ENCODE measurements around the gene TBX20.

TBX20 gene

DNA sequence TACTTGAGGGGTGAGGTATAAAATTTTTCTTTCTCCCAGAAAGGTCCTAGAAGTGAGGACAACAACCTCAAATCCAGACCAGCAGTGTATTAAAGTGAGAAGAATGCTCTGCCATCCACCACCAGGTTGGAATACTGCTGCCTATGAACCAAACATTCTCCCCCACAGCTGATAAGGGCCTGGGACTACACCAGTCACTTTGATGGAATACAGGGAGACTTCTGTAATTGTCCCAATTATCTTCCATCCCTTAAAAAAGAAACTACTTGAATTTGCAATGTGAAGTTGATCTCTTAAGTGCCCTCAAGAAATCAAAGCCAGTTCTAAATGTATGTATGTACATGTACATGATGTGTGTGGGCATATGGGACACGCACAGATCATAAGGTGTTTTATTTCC, 3.0 kb downstream of the TBX20 start:
- H3K4me3 ChIP-seq (ENCODE audit: low read depth, low read length): no peak overlapping the region
- peaks cover 0 to 4% of the 10 kb centered on the region in 2 experiments; a peak in 2 of 3 replicates for H3K36me3 ChIP-seq (ENCODE audit: control insufficient read depth in 2 of 2, insufficient read depth in 1 of 2, low read length in 2 of 2)
- H3K27ac ChIP-seq (ENCODE audit: extremely low read depth, low read depth, low read length): no peak overlapping the region
- H3K4me1 ChIP-seq (ENCODE audit: control insufficient read depth, insufficient read depth, low read length): peaks cover 15% of the 10 kb centered on the region
- CTCF ChIA-PET: no interaction called here
- TF ChIP-seq ZIC2 (tag by site-specific recombination; IDR thresholded peaks at IDR 0.05) (no peak), HOXD13 (CRISPR knock-in tag; IDR thresholded peaks at IDR 0.05; ENCODE audit: borderline replicate concordance) (no peak), ZXDB (tag by site-specific recombination; IDR thresholded peaks at IDR 0.05) (no peak), ZNF112 (tag by site-specific recombination; IDR thresholded peaks at IDR 0.05) (no peak), ZNF585B (tag by site-specific recombination; IDR thresholded peaks at IDR 0.05) (no peak)
- TF ChIP-seq, protein P1, sequence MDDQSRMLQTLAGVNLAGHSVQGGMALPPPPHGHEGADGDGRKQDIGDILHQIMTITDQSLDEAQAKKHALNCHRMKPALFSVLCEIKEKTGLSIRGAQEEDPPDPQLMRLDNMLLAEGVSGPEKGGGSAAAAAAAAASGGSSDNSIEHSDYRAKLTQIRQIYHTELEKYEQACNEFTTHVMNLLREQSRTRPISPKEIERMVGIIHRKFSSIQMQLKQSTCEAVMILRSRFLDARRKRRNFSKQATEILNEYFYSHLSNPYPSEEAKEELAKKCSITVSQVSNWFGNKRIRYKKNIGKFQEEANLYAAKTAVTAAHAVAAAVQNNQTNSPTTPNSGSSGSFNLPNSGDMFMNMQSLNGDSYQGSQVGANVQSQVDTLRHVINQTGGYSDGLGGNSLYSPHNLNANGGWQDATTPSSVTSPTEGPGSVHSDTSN (CRISPR knock-in tag; IDR thresholded peaks at IDR 0.05): no peak
- TF ChIP-seq, protein P2, sequence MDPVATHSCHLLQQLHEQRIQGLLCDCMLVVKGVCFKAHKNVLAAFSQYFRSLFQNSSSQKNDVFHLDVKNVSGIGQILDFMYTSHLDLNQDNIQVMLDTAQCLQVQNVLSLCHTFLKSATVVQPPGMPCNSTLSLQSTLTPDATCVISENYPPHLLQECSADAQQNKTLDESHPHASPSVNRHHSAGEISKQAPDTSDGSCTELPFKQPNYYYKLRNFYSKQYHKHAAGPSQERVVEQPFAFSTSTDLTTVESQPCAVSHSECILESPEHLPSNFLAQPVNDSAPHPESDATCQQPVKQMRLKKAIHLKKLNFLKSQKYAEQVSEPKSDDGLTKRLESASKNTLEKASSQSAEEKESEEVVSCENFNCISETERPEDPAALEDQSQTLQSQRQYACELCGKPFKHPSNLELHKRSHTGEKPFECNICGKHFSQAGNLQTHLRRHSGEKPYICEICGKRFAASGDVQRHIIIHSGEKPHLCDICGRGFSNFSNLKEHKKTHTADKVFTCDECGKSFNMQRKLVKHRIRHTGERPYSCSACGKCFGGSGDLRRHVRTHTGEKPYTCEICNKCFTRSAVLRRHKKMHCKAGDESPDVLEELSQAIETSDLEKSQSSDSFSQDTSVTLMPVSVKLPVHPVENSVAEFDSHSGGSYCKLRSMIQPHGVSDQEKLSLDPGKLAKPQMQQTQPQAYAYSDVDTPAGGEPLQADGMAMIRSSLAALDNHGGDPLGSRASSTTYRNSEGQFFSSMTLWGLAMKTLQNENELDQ (tag by site-specific recombination; IDR thresholded peaks at IDR 0.05; ENCODE audit: low read depth): no peak
- TF ChIP-seq, protein P3, sequence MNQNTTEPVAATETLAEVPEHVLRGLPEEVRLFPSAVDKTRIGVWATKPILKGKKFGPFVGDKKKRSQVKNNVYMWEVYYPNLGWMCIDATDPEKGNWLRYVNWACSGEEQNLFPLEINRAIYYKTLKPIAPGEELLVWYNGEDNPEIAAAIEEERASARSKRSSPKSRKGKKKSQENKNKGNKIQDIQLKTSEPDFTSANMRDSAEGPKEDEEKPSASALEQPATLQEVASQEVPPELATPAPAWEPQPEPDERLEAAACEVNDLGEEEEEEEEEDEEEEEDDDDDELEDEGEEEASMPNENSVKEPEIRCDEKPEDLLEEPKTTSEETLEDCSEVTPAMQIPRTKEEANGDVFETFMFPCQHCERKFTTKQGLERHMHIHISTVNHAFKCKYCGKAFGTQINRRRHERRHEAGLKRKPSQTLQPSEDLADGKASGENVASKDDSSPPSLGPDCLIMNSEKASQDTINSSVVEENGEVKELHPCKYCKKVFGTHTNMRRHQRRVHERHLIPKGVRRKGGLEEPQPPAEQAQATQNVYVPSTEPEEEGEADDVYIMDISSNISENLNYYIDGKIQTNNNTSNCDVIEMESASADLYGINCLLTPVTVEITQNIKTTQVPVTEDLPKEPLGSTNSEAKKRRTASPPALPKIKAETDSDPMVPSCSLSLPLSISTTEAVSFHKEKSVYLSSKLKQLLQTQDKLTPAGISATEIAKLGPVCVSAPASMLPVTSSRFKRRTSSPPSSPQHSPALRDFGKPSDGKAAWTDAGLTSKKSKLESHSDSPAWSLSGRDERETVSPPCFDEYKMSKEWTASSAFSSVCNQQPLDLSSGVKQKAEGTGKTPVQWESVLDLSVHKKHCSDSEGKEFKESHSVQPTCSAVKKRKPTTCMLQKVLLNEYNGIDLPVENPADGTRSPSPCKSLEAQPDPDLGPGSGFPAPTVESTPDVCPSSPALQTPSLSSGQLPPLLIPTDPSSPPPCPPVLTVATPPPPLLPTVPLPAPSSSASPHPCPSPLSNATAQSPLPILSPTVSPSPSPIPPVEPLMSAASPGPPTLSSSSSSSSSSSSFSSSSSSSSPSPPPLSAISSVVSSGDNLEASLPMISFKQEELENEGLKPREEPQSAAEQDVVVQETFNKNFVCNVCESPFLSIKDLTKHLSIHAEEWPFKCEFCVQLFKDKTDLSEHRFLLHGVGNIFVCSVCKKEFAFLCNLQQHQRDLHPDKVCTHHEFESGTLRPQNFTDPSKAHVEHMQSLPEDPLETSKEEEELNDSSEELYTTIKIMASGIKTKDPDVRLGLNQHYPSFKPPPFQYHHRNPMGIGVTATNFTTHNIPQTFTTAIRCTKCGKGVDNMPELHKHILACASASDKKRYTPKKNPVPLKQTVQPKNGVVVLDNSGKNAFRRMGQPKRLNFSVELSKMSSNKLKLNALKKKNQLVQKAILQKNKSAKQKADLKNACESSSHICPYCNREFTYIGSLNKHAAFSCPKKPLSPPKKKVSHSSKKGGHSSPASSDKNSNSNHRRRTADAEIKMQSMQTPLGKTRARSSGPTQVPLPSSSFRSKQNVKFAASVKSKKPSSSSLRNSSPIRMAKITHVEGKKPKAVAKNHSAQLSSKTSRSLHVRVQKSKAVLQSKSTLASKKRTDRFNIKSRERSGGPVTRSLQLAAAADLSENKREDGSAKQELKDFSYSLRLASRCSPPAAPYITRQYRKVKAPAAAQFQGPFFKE (tag by site-specific recombination; IDR thresholded peaks at IDR 0.05; ENCODE audit: borderline replicate concordance): no peak
- POLR2A ChIA-PET: no interaction called here
- H3K9me3 ChIP-seq (ENCODE audit: control insufficient read depth, insufficient read depth, low read depth, low read length): no peaks in the 10 kb centered on the region

DNA sequence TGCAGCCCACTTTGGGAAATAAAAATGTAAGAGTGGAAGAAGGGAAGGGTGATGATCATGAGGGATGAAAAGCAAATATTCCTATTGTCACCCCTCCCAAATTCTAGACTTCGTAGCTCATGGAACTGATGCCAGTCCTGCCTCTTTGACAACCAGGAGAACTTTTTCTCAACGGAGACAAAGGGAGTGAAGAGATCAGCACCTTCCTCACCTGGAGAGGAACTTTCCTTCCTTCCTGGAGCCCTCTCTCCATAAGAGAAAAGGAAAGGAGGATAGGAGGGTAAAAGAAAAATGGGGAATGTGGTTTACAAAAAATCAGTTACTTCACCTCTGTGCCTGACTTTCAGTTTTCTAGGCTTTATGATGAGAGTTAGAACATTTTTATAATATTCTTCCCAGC, 3.4 kb downstream of the TBX20 start:
- H3K9me3 ChIP-seq (ENCODE audit: control insufficient read depth, insufficient read depth, low read depth, low read length): no peaks in the 10 kb centered on the region
- POLR2A ChIA-PET: no interaction called here
- H3K4me3 ChIP-seq (ENCODE audit: low read depth, low read length): no peak overlapping the region
- CTCF ChIA-PET: interaction anchor here (0.6 kb wide), 1 partner anchor 264 kb away, joined by 3 read pairs; no protein-coding TSS in a partner anchor
- TF ChIP-seq MZF1 (tag by site-specific recombination; IDR thresholded peaks at IDR 0.05; ENCODE audit: borderline replicate concordance) (no peak), ZNF596 (tag by site-specific recombination; IDR thresholded peaks at IDR 0.05) (no peak), ZBTB20 (tag by site-specific recombination; IDR thresholded peaks at IDR 0.05) (no peak), ZNF302 (tag by site-specific recombination; IDR thresholded peaks at IDR 0.05; ENCODE audit: low read depth) (no peak), PRDM1 (tag by site-specific recombination; IDR thresholded peaks at IDR 0.05) (peak; percentile 56)
- H3K36me3 ChIP-seq (ENCODE audit: control insufficient read depth in 2 of 2, insufficient read depth in 1 of 2, low read length in 2 of 2): peaks cover 0 to 4% of the 10 kb centered on the region in 2 experiments; a peak in 2 of 3 replicates
- no peak overlapping the region for H3K27ac ChIP-seq (ENCODE audit: extremely low read depth, low read depth, low read length)
- peaks cover 15% of the 10 kb centered on the region for H3K4me1 ChIP-seq (ENCODE audit: control insufficient read depth, insufficient read depth, low read length)

All from HEK293 (cell line).